AG04449 (cell line): ENCODE data around the gene SLC22A2.

Experiments used
- CTCF ChIA-PET: fragments of 350-600 bp; formaldehyde crosslinking; extraction: SDS; loops from one replicate; lab custom pipeline; 2021; ENCODE audit warnings: antibody characterized with exemption; lab: Yijun Ruan, JAX
- POLR2A ChIA-PET: fragments of 400-600, 350-600 bp; formaldehyde crosslinking; extraction: SDS; loops from one replicate; lab custom pipeline; 2020; ENCODE audit warnings: antibody characterized with exemption, inconsistent platforms; lab: Yijun Ruan, JAX
- DNase-seq: peaks from one replicate; pipeline ENCODE4 v3.0.0-alpha.2; 2010; ENCODE audit warnings: low read depth, low spot score
- H3K4me3 ChIP-seq: 2 replicates; pipeline ENCODE4 v1.5.1; 2011; ENCODE audit warnings: low read depth, mild to moderate bottlenecking, control low read depth, low read length
- TF ChIP-seq, protein P1 (sequence below): IDR thresholded peaks from one replicate; pipeline ENCODE4 v1.5.1; 2011; ENCODE audit warnings: mild to moderate bottlenecking, moderate library complexity, low read length, control low read depth, inconsistent platforms; ENCODE audit not compliant: insufficient read depth; ENCODE audit errors: missing control alignments

Gene SLC22A2

DNA sequence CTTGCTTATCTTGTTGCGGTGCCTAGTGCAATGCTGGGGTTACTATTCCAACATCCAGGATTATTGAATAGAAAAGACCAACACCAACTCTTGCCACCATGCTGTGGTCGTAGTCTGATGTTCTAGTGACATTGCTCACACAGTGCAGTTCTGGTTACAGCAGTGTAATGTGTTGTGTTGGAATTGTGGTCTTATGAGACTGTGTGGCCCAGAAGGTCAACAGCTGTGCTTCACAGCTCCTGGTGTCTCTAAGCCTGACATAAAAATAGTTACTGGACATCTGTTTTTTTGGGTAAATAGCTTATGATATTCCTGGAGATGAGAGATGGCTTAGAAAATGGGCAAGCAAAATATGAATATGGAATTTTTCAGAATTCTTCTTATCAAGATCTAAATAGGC, 57.6 kb downstream of the SLC22A2 start:
- ChIA-PET CTCF (no interaction called here), POLR2A (no interaction called here)
- no peak for DNase-seq
- TF ChIP-seq, protein P1, sequence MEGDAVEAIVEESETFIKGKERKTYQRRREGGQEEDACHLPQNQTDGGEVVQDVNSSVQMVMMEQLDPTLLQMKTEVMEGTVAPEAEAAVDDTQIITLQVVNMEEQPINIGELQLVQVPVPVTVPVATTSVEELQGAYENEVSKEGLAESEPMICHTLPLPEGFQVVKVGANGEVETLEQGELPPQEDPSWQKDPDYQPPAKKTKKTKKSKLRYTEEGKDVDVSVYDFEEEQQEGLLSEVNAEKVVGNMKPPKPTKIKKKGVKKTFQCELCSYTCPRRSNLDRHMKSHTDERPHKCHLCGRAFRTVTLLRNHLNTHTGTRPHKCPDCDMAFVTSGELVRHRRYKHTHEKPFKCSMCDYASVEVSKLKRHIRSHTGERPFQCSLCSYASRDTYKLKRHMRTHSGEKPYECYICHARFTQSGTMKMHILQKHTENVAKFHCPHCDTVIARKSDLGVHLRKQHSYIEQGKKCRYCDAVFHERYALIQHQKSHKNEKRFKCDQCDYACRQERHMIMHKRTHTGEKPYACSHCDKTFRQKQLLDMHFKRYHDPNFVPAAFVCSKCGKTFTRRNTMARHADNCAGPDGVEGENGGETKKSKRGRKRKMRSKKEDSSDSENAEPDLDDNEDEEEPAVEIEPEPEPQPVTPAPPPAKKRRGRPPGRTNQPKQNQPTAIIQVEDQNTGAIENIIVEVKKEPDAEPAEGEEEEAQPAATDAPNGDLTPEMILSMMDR, result no peak
- no peak overlapping the region for H3K4me3 ChIP-seq

DNA sequence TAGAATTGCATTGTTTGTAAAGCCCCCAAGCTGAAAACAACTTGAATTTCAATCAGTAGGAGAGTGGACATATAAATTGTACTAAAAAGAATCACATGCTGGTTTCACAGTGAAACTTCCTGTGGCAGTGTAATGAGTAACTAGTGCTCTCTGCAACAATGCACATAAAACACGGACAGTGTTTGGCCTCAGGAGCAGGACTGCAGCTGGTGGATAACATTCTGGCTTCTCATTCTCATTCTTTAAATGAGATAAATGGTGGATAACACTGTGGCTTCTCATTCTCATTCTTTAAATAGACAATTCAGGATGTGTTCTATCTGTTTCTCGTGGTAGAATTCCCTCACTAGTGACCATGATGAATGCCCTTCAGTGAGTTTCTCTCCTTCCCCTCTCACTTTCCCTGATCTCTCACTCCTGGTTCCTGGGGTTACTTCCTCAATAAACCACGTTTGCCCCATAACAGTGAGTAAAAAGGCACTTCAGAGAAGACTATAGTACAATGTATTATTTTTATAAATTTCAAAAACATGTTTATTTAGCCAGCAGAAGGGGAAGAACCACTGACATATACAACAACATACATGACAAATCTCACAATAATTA, 59.9 kb downstream of the SLC22A2 start:
- no peak overlapping the region for H3K4me3 ChIP-seq
- DNase-seq, result no peak
- TF ChIP-seq, protein P1, result no peak
- POLR2A ChIA-PET, result no interaction called here
- CTCF ChIA-PET, result no interaction called here

DNA sequence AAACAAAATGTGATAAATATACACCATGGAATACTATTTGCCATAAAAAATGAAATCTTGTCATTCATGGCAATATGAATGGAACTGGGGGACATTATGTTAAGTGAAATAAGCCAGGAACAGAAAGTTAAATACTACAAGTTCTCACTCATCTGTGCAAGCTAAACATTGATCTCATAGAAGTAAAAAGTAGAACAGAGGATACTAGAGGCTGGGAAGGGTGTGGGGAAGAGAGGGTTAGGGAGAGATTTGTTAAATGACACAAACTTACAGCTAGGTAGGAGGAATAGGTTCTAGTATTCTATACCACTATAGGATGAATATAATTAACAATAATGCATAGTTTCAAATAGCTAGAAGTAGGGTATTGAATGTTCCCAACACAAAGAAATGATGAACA, 61.0 kb downstream of the SLC22A2 start:
- no peak overlapping the region for H3K4me3 ChIP-seq
- POLR2A ChIA-PET, result no interaction called here
- DNase-seq, result no peak
- CTCF ChIA-PET, result no interaction called here
- TF ChIP-seq, protein P1, result no peak

DNA sequence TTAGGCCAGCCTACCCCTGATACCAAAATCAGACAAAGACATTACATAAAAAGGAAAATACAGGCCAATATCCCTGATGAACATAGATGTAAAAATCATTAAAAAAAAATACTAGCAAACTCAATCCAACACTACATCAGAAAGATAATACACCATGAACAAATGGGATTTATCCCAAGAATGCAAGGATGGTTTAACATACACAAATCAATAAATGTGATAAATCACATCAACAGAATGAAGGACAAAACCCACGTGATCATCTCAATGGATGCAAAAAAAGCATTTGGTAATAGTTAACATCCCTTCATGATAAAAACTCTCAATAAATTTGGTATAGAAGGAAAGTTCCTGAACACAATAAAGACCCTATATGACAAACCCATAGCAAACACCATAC, 63.8 kb downstream of the SLC22A2 start:
- DNase-seq, result no peak
- TF ChIP-seq, protein P1, result no peak
- ChIA-PET POLR2A (no interaction called here), CTCF (no interaction called here)
- no peak overlapping the region for H3K4me3 ChIP-seq

DNA sequence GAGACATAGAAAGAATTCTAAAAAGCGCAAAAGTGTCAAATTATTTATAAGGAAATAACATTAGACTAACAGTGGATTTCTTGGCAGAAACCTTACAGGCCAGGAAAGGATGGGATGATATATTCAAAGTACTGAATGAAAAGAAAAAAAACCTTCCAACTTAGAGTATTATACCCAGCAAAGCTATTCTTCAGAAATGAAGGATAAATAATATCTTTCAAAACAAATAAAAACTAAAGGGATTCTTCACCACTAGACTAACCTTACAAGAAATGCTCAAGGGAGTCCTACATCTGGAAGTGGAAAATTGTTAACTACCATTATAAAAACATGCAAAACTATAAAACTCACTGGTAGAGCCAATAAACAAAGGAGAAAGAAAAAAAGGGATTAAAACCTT, 65.8 kb downstream of the SLC22A2 start:
- H3K4me3 ChIP-seq, result no peak overlapping the region
- no peak for DNase-seq
- ChIA-PET CTCF (no interaction called here), POLR2A (no interaction called here)
- TF ChIP-seq, protein P1, result no peak

DNA sequence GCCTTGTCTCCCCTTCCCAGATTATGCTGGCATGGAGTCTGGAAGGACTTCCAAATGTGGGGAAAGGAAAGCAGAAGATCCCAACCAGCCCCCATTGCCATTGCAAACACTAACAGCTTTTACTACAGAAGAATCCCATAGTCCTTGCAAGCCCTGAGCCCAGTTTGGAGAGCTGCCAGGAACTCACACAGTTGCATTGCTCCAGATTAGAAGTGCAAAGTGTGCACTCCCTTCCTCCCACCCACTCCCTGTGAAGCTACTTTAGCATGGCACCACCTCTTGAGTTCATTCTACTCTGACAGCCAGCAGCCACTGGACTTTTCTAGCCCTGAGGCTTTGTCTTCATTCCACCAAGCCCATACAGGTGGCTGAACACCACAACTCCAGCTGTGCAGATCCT, 67.6 kb downstream of the SLC22A2 start:
- no peak for DNase-seq
- ChIA-PET CTCF (no interaction called here), POLR2A (no interaction called here)
- TF ChIP-seq, protein P1, result no peak
- no peak overlapping the region for H3K4me3 ChIP-seq
